ENCODE measurements around the gene RNASE7. TPM values are rescaled to one million over a fixed set of nuclear protein-coding genes. Genes with fewer than 3 reads are reported as not detected.

The RNASE7 gene
- total RNA-seq, 2 donors from 2014 or later = 1.0 TPM; not detected in 1

- Histone ChIP-seq H3K4me3 (no peak overlapping the region), H3K36me3 (replicated peaks in 1 of 2; ENCODE audit: insufficient read depth in 1 of 2, low read depth in 2 of 2) (peaks cover 4 to 14% of the 10 kb centered on the region in 2 donors), H3K27me3 (no peaks in the 10 kb centered on the region), H3K9me3 (no peaks in the 10 kb centered on the region), H3K4me1 (peaks cover 20% of the 10 kb centered on the region), H3K27ac (no peak overlapping the region)
- WGBS, 2 donors = 79 to 84% methylated on average over 19 to 26 of the region's 26 CpGs
- intact Hi-C loops (cut with DNase I) = no loop called here
- TF ChIP-seq CTCF (IDR thresholded peaks at IDR 0.05) (no peak), POLR2A (IDR thresholded peaks at IDR 0.05) (no peak)
- ATAC-seq = no peak
- DNase-seq = no peak
Observed at GRCh38 chr14:21074398-21075272, 32.5 kb downstream of the RNASE7 start.

GRCh38 chr14:21075719-21076437, 33.7 kb downstream of the RNASE7 start:
- ATAC-seq = no peak
- H3K27me3 ChIP-seq = no peaks in the 10 kb centered on the region
- peaks cover 4 to 18% of the 10 kb centered on the region in 2 donors for H3K36me3 ChIP-seq (replicated peaks in 1 of 2; ENCODE audit: insufficient read depth in 1 of 2, low read depth in 2 of 2)
- H3K4me1 ChIP-seq = peaks cover 17% of the 10 kb centered on the region
- intact Hi-C loops (cut with DNase I) = no loop called here
- WGBS, 2 donors = 85% methylated on average over 9 of the region's 9 CpGs
- no peak overlapping the region for H3K27ac ChIP-seq
- DNase-seq = no peak
- H3K4me3 ChIP-seq = no peak overlapping the region
- no peaks in the 10 kb centered on the region for H3K9me3 ChIP-seq
- TF ChIP-seq CTCF (IDR thresholded peaks at IDR 0.05) (no peak), POLR2A (IDR thresholded peaks at IDR 0.05) (no peak)

GRCh38 chr14:21077672-21078071, 35.5 kb downstream of the RNASE7 start:
- WGBS, 2 donors = 75 to 85% methylated on average over 2 of the region's 2 CpGs
- TF ChIP-seq CTCF (IDR thresholded peaks at IDR 0.05) (no peak), POLR2A (IDR thresholded peaks at IDR 0.05) (no peak)
- Histone ChIP-seq H3K27me3 (no peaks in the 10 kb centered on the region), H3K36me3 (replicated peaks in 1 of 2; ENCODE audit: insufficient read depth in 1 of 2, low read depth in 2 of 2) (peaks cover 17 to 30% of the 10 kb centered on the region in 2 donors), H3K27ac (no peak overlapping the region), H3K9me3 (no peaks in the 10 kb centered on the region), H3K4me3 (no peak overlapping the region), H3K4me1 (peaks cover 5% of the 10 kb centered on the region)
- intact Hi-C loops (cut with DNase I) = no loop called here
- no peak for ATAC-seq
- no peak for DNase-seq

GRCh38 chr14:21078287-21078686, 36.1 kb downstream of the RNASE7 start:
- H3K36me3 ChIP-seq (replicated peaks in 1 of 2; ENCODE audit: insufficient read depth in 1 of 2, low read depth in 2 of 2) = peaks cover 17 to 31% of the 10 kb centered on the region in 2 donors
- WGBS, 2 donors = 90 to 91% methylated on average over 5 of the region's 5 CpGs

More at GRCh38 chr14:21078287-21078686, 36.1 kb downstream of the RNASE7 start:
- Histone ChIP-seq H3K4me3 (no peak overlapping the region), H3K27ac (no peak overlapping the region), H3K4me1 (no peaks in the 10 kb centered on the region), H3K9me3 (no peaks in the 10 kb centered on the region), H3K27me3 (no peaks in the 10 kb centered on the region)
- DNase-seq (no peak), ATAC-seq (no peak)
- TF ChIP-seq CTCF (IDR thresholded peaks at IDR 0.05) (no peak), POLR2A (IDR thresholded peaks at IDR 0.05) (no peak)
- intact Hi-C loops (cut with DNase I) = no loop called here

Data from body of pancreas (tissue), 4 donors.